NCI-H748 (cell line): Measurements from ENCODE around the gene SLC16A3.
A peak's percentile ranks its signal among the peaks of the same experiment; 100 is the strongest.
"Not testable (repeated sequence)": the region's sequence is repeated elsewhere in the genome, so short reads cannot be mapped to it uniquely, and the experiment has no call there.

Source experiments
- DNase-seq: peaks from one replicate; lab custom pipeline; 2025; ENCODE audit not compliant: unreplicated experiment; lab: John Stamatoyannopoulos, UW

Gene SLC16A3

DNA sequence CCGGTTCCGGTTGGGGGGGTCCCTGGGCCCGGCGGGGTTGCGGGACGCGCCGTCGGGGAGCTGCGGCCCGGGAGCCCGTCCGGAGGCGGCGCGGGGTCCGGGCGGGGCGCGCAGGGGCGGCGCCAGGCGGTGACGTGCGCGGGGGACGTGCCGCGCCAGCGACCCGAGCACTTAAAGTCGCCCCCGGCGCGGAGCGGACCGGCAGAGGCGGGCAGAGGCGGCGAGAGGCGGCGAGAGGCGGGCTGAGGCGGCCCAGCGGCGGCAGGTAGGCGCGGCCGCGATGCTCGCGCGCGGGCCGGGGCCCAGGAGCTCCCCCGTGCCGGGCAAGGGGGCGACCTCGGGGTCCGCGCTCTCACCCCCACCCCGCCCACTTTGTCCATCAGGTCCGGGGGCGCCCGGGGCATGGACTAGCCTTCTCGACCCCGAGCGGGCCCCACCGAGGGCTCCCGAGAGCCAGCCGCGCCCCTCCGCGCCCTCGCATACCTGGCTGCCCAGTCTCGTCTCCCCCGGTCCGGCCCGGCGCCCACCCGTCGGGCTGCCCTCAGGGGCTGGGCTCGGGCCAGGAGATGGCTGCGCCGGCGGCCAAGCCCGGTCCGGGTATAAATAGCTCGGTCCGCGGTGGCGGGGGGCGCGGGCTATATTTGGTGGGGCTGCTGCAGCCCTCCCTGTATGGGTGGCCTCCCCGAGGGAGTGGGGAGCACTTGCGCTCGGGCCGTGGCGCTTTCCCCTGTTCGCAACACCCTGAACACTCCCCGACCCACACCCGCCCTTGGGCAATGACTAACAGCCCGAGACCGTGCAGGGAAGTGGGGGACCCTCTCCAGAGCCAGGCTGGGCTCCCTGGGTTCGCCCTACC is at the start of gene SLC16A3:
Gene SLC16A3 (plus strand): TSS at position 201 of the 856 bp plus-strand sequence. CDS start 6,967 bp downstream, outside the sequence.
- DNase-seq = peak; percentile 82

GRCh38 chr17:82179412-82179811 is 49.4 kb upstream of the SLC16A3 start:
- no peak for DNase-seq

DNA sequence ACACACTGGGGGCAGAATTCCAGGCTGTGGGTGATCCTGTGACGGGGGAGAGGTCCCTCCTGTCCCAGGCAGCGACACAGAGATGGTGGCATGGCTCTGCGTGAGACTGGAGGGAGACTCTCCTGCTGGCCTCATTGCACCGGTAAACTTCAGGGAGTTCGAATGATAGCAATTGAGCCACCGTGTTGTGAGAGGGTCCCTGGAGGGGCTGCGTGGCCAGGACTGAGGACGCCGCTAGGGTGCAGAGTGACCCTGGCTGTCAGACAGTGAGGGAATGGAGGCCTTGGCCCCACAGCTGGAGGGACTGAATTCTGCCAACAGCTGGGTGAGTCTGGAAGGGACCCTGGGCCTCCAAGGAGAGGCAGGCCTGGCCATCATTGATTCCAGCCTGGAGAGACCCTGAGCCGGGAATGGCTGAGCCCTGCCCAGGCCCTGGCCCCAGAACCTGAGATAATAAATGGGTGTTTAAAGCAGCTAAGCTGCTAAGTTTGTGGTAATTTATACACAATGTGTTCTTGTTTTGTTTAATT is 48.8 kb upstream of the SLC16A3 start:
- no peak for DNase-seq

GRCh38 chr17:82180776-82181528 is 47.9 kb upstream of the SLC16A3 start:
- DNase-seq = no peak

- DNase-seq = no peak
These were observed 44.1 kb upstream of the SLC16A3 start for GRCh38 chr17:82184761-82185160.

- no peak for DNase-seq
These were observed 42.6 kb upstream of the SLC16A3 start for GRCh38 chr17:82186221-82186620.

DNA sequence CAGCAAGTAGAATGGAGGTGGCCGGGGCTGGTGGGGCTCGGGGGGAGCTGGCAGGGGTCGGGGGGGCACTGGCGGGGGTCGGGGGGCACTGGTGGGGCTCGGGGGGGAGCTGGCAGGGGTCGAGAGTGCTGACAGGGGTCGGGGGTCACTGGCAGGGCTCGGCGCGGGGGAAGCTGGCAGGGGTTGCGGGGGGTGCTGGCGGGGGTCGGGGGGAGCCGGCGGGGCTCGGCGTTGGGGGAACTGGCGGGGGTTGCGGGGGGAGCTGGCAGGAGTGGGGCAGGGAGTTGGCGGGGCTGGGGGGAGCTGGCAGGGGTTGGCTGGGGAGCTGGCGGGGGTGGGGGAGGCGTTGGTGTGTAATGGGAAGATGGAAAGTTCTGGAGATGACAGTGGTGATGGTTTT is 41.3 kb upstream of the SLC16A3 start:
- DNase-seq = no peak

DNA sequence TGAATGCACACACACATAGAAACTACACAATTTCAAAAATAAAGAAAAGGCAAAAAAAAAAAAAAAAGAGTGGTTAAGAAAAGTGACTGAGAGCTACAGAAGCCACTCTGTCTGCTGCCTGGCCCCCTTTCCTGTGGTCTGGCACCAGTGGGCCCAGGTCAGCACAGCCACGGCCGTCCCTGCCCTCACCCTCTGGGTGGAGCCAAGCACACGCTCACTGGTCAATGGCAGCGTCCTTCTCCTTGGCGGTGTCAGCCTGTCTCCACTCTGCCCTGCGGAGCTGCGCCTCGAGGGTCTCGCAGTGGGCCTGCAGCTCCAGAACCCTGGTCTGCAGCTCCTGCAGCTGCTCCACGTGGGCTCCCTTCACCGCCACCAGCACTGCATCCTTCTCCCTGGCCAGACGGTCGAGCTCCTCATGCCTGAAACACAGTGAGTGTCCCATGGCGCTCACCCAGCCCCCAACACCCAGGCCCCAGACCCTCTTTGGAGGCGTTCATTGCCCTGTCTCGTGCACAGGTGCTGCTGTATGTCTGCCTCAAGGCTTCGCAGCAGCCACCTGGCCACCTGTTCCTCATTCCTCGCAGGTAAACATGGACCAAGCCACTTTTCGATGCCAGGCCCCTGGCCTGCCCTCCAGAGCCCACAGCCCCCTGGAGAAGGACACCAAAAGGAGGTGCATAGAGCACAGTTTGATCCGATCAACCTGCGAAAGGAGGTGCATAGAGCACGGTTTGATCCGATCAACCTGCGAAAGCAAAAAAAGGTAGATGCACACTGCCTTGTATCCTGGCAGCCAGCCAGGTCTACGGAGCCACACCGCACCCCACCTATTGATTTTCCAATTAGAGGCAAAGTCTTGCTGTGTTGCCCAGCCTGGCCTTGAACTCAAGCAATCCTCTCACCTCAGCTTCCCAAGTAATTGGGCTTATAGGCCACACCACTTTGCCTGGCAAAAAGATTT is 40.6 kb upstream of the SLC16A3 start:
- peak; percentile 57 for DNase-seq

- not testable (repeated sequence) for DNase-seq
These were observed 35.8 kb upstream of the SLC16A3 start for GRCh38 chr17:82193050-82193449.

- DNase-seq = no peak
These were observed 35.2 kb upstream of the SLC16A3 start for GRCh38 chr17:82193520-82194220.

DNA sequence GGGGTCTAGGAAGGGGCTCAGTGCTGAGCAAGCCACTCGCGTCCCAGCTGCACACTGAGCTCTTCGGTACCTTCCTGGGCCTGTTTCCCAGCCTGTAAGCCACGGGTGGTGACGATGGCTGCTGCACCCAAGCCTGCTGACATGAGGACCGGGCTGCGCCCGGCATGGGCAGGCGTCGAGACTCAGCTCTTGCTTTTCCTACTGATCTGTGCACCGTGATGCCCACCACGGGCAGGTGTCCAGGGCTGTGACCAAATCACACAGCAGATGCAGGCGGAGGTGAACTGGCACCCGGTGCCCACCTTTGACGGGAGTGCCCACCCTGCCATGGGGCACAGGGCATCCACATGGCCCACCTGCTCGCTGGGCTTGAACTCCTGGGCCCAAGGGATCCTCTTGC is 34.1 kb upstream of the SLC16A3 start:
- no peak for DNase-seq

DNA sequence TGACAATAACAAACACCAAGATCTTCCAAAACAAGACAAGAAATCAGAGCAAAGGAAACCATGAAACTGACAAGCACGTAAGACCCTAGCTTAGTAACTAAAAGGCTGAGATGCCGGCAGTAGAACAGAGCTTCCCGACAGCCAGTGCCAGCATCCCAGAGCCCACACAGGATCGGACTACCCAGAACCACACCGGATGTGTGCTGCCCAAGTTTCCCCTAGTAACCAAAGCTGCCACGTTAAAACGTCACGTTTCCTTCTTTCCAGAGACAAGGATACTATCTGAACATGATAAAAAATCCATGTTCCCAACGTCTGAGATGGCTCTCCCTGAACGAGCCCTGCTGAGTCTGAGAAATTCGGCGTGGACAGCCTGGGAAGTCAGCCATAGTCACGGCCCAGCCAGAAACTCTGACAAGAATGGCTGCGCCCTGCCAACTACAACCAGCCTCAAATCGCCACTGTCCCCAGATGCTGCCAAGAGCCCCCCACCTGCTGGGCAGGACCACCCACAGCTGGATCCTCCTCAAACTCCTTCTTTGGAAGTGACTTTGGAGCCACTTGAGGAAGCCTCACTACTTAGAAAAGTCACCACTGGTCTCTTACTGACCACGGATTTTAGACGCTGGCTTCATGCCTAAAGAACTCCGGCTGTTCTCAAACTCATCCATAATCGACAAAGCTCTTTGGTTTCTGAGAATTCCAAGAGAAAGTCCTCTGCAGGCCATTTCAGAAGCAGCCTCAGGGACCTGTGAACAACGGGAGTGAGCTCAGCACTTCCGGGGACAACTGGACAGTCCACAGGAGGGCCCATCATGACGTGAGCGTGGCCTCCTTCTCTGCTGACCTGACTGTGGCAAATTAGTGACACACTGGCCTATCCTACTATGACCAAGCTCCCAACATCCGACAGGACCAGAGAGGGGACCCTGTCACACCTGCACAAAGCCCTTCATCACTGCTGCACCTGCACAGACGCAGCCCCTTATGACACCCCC is 32.9 kb upstream of the SLC16A3 start:
- DNase-seq = no peak

DNA sequence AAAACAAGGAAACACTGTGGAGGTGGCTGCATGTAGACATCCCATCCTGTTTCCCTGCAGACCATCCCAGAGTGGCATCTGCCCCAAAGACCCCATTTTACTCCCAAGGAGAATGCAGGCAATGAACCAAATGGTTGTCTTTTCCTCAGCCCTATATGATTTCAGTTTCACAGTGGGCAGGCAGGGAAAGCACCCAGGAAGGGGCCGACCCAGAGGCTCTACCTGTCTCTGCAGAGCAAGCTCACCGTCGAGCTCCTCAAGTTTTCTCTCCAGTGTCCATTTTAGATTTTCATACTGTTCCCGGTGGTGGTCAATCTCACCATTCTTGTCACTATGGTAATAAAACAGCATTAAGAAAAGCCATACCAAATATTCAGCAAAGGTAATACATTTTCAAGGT is 30.8 kb upstream of the SLC16A3 start:
- DNase-seq = no peak

GRCh38 chr17:82199496-82199895 is 29.3 kb upstream of the SLC16A3 start:
- DNase-seq = no peak

DNA sequence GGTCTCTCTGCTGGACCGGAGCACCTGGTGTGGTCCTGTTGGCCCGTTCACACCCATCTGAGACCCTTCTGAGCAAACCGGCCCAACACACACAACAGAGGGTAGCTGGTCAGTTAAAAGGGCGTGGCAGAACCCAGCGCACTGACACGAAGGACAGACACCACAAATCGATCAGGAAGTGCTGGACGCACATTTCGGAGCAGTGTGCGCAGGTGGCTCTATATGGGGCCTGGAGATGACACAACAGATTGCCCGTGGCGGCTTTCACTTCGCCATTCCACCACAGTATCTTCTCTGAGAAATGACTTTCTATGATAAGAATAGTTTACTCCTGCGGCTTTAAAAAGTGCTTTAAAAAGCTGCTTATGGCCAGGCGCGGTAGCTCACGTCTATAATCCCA is 28.7 kb upstream of the SLC16A3 start:
- no peak for DNase-seq

DNA sequence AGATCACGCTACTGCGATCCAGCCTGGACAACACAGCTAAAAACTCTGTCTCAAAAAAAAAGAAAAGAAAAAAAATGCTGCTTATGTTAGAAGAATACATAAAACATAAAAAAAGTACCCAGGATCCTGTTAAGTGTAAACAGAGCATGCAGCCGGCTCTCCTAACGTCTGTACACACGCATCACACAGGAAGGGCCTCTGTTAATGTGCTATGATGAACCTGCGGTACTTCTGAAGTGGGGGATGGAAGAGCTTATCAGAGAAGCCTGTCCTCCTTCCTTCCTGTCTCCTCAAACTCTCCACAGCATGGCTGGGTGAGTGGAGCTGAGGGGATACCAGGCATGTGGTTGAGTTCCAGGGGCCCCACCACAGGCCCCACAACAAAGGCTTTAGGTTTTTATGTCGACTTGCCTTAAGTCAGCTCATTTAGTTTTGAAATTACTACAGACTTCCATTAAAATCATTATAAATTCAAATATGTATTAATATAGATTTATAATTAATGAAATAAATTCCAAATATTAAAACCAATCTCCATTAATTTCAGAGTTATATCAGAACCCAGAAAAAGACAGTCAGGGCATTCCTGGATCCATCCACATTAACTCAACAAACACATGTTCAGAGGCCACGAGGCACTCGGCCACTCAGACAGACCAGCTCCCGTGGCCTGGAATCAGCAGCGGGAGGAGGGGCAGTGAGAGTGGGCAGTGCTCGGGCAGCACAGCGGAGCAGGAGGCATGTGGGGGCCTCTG is 27.9 kb upstream of the SLC16A3 start:
- no peak for DNase-seq

GRCh38 chr17:82201498-82201910 is 27.3 kb upstream of the SLC16A3 start:
- no peak for DNase-seq

DNA sequence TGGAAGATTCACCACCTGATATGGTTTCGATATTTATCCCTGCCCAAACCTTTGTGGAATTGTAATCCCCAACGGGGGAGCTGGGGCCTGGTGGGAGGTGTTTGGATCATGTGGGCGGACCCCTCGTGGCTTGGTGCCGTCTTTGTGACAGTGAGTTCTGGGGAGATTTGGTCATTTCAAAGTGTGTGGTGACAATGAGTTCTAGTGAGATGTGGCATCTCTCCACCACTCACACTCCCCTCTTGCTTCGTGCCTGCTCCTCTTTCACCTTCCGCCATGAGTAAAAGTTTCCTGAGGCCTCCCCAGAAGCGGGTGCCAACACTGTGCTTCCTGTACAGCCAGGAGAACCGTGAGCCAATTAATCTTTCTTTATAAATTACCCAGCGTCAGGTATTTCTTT is 25.9 kb upstream of the SLC16A3 start:
- no peak for DNase-seq
